DMS114 treated with DMSO at 0.1 percent for 48 hours (cell line): ENCODE data around the gene ZNF549.

ENCODE experiments used
- DNase-seq: peaks from one replicate; lab custom pipeline; 2025; ENCODE audit not compliant: unreplicated experiment; lab: John Stamatoyannopoulos, UW

The ZNF549 gene

GRCh38 chr19:57566396-57567265 is 39.5 kb downstream of the ZNF549 start:
- DNase-seq = no peak

- DNase-seq = no peak
Observed at GRCh38 chr19:57570707-57571106, 43.6 kb downstream of the ZNF549 start.

- DNase-seq = no peak
Observed at GRCh38 chr19:57572415-57572947, 45.3 kb downstream of the ZNF549 start.

DNA sequence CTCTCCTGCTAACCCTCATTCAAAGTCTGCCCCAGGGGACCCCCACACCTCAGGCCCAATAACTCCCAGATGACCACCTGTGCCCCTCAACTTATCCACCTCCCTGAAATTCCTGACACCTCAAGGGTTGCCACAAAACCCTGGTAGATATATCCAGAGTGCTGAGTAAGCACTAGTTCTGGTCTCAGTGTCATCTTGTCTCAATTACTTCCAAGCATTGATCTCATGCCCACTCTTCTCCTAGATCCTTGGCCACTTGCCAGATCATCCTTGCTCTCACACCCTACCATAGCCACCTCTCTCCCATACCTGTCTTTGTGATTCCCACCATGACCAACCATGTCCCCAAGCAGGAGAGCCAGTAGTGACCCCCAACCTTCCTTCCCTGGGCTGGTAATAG is 49.5 kb downstream of the ZNF549 start:
- no peak for DNase-seq

DNA sequence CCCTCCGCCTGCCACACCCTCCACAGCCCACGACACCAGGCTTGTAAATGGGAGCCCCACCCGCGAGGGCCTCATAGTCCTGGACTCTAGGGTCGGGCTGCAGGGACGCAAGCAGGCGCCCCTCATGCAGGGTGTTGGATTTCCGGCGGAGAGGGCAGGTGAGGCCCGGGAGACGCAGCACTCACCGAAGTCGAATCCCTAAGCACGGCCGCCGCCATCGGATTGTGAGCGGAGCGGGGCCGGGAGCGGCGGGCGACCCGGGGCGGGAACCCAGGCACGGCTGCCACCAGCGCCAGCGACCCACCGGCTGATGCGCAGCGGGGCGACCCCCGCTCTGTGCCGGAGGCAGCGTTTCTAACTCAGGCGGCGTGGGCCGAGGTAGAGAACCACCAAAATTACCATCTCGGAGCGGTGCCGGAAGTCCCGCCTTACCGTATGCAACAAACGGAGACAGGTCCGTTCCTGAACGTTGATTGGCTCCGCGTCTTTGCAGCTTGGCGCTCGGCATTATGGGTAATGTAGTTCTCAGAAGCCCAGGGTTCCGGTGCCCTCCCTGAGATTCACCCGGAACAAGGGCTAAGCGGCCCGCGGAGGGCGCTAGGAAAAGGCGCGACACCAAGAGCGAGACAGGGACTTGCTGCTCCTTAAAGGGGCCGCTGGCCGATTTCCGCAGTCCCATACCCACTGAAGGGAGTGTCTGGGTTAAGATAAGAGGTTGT is 51.5 kb downstream of the ZNF549 start, which contains the start of gene ZNF416:
ZNF416 (minus strand) TSS at position 425 of the 719 bp plus-strand sequence; CDS start at position 218, 207 bp downstream.
- peak; percentile 97 for DNase-seq

DNA sequence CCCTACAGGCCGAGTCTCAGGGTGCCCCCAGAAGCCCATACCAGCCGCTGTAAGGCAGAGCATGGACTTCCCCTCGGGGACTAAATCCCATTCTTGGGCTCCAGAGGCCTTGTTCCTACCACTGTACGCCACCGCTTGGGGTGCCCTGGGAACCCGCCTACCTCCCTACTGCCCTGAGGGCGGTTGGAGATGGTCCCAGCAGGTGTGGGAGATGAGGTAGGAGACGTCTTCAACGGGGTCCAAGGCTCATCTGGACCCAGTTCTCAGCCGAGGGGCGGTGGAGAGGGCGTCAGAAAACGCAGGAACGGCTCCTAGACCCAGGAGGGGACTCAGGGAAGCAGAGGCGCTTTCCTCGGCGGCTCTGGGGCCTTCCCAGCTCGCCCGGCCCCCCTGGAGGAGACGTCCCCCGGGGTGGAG is 56.0 kb downstream of the ZNF549 start:
- DNase-seq = no peak

- peak; percentile 88 for DNase-seq
Observed at GRCh38 chr19:57583521-57584416, 56.6 kb downstream of the ZNF549 start, which contains the start of gene ZIK1. ZIK1 (plus strand) TSS chr19:57584145; CDS start chr19:57584357, 212 bp downstream.

DNA sequence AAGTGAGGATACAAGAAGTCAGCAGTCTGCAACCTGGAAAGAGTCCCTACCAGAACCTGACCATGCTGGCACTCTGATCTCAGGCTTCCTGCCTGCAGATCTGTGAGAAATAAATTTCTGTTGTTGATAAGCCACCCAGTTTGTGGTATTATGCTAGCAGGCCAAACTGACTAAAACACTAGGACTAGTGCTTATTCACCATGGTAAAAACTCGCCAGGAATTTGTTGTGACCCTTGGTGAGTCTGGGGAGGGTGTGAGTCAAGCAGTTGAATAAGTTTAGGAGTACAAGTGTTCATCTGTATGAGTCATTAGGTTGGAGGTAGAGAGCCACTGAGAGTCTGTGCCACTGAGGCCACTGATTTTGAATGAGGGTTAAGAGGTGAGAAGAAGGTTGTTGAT is 60.4 kb downstream of the ZNF549 start:
- DNase-seq = no peak

DNA sequence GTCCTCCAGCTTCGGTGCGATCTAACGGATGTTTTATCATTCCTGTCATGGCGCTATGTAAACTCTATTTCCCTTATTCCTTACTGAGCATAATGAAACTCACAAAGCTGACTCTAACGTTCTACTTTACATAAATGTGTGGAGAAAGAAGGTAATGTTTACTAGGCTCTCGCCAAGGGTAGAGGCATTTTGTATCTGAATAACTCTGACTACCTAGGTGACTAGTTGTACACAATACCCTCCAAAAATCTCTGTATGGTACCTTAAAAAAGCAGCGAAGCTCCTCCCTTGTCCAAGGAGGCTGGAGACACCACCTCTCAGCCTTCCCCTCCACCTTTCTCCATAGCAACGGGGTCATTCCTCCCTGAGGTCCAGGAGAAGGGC is 72.2 kb downstream of the ZNF549 start:
- no peak for DNase-seq

DNA sequence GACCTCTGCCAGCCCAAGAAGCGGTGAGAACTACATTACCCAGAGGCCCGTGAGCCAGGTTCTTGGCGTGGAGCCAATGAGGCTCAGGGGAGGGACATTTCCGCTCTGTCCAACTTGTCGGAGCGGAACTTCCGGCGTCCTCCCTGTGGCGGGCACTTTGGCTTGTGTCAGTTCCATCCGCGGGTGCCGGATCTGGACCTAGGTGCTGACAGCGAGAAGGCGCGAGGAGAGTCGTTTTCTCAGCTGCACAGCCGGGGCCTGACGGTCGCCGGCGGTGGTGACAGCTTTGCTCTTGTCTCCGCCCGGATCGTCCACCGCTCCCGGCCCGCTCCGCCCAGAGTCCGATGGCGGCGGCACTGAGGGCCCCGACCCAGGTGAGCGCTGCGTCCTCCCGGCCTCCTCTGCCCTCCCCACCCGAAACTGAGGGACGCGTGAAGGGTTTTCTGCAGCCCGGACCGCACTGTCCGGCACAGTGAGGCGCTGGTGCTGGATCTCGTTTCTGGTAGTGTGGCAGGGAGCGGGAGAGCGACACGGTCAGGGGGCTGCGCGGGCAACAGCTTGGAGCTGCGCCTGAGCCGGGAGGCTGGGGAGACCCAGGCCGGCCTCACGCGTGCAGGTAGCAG is 72.7 kb downstream of the ZNF549 start, which contains the start of gene ZNF530:
ZNF530 (plus strand) TSS at position 125 of the 623 bp plus-strand sequence. CDS start 4,461 bp downstream, outside the sequence.
- DNase-seq = peak; percentile 76

- no peak for DNase-seq
Observed at GRCh38 chr19:57606931-57607330, 79.8 kb downstream of the ZNF549 start.
